ENCODE results near the gene GRPEL1. TPM values are rescaled to one million over a fixed set of nuclear protein-coding genes. Genes with fewer than 3 reads are reported as not detected.

The GRPEL1 gene
- total and polyA plus RNA-seq, 7 donors: 41.4 to 151 (median 58.3) TPM

DNA sequence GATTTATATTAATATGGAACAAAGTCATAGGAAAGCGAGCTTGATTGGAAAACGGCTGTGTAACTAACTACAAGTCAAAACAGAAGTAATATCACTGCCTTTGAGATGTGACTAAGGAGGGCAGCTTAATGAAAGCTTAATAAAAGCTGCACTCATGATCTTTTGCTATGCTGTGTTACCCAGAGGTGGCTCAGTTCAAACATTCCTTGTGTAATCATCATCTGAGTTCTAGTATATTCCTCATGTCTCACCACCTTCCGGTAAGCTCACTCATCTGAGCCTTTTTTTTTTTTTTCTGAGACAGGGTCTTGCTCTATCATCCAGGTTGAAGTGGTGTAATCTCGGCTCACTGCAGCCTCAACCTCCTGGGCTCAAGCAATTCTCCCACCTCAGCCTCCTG lies 5.0 kb downstream of the GRPEL1 start:
- DNase-seq: no peak
- Histone ChIP-seq H3K36me3 (ENCODE audit: insufficient read depth in 1 of 2, low read depth in 1 of 2) (peaks cover 15 to 71% of the 10 kb centered on the region in 2 donors), H3K4me1 (peaks cover 14% of the 10 kb centered on the region), H3K9me3 (no peaks in the 10 kb centered on the region), H3K4me3 (no peak overlapping the region), H3K27ac (no peak overlapping the region), H3K27me3 (ENCODE audit: insufficient read depth in 3 of 3, low read length in 2 of 3) (no peaks in the 10 kb centered on the region)
- TF ChIP-seq, protein P1, sequence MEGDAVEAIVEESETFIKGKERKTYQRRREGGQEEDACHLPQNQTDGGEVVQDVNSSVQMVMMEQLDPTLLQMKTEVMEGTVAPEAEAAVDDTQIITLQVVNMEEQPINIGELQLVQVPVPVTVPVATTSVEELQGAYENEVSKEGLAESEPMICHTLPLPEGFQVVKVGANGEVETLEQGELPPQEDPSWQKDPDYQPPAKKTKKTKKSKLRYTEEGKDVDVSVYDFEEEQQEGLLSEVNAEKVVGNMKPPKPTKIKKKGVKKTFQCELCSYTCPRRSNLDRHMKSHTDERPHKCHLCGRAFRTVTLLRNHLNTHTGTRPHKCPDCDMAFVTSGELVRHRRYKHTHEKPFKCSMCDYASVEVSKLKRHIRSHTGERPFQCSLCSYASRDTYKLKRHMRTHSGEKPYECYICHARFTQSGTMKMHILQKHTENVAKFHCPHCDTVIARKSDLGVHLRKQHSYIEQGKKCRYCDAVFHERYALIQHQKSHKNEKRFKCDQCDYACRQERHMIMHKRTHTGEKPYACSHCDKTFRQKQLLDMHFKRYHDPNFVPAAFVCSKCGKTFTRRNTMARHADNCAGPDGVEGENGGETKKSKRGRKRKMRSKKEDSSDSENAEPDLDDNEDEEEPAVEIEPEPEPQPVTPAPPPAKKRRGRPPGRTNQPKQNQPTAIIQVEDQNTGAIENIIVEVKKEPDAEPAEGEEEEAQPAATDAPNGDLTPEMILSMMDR (IDR thresholded peaks at IDR 0.05): no peak
- intact Hi-C loops (cut with DNase I): no loop called here
- 92 to 94% (median 92%) methylated on average over 4 of the region's 4 CpGs for WGBS, 3 donors
- no peak for ATAC-seq

DNA sequence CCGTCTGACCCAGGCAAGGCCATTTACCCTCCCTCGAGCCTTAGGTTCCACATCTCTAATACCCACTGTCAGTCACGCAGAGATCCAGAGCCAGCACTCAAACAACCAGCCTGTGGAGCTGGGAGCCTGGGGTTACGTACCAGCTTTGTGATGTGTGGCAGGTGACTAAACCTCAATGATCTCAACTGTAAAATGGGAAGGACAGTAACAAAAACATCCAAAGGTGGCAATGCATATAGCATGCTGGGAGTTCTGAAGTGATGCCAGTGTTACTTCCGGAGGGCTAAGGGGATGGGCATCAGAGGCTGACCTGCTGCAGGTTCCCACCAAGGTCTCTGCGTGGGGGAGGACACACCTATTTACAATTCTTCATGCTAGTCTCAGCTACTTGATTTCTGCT lies 6.0 kb downstream of the GRPEL1 start:
- Histone ChIP-seq H3K4me3 (no peak overlapping the region), H3K27ac (no peak overlapping the region), H3K4me1 (peaks cover 10% of the 10 kb centered on the region), H3K9me3 (no peaks in the 10 kb centered on the region), H3K36me3 (ENCODE audit: insufficient read depth in 1 of 2, low read depth in 1 of 2) (peaks cover 15 to 76% of the 10 kb centered on the region in 2 donors), H3K27me3 (ENCODE audit: insufficient read depth in 3 of 3, low read length in 2 of 3) (no peaks in the 10 kb centered on the region)
- DNase-seq (no peak), ATAC-seq (no peak)
- 88 to 93% (median 90%) methylated on average over 6 of the region's 6 CpGs for WGBS, 3 donors
- intact Hi-C loops (cut with DNase I): no loop called here
- TF ChIP-seq, protein P1 (IDR thresholded peaks at IDR 0.05): no peak

DNA sequence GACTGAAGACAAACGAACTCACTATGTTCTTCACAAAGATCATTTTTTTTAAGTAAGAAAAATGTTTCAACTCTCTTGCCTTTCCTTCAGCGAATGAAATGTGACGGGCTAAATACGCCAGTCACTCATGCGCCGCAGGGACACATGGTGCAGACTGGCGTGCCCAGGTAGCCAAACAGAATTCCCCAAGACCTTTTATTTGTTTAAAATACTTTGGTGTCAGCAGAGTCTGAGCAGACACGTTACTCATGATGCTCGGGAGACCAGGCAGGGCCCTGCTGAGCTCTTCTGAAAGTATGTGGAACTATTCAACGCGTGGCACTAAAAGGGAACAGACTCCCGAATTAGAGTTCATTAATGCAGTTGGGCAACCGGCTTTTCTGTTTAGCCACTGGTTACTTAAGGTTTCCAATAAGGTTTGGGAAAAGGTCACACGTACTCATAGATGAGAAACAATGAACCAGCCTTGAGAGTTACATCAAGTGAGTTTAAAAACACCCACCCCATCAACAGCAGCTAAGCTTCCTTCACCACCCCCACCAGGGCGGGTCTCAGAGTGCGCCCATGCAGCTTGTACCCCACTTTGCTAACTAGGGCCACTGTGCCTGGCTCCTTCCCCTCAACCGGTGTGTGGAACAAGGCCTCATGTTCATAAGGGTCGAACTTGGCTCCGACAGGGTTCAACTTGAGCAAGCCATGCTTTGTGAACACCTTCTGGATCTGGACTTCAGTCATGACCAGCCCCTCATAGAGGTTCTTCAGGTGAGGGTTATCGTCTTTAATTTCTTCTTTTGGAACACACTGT lies 7.3 kb downstream of the GRPEL1 start:
- Histone ChIP-seq H3K27me3 (ENCODE audit: insufficient read depth in 3 of 3, low read length in 2 of 3) (no peaks in the 10 kb centered on the region), H3K9me3 (no peaks in the 10 kb centered on the region), H3K4me3 (no peak overlapping the region), H3K36me3 (ENCODE audit: insufficient read depth in 1 of 2, low read depth in 1 of 2) (peaks cover 15 to 88% of the 10 kb centered on the region in 2 donors), H3K27ac (no peak overlapping the region), H3K4me1 (no peaks in the 10 kb centered on the region)
- TF ChIP-seq, protein P1 (IDR thresholded peaks at IDR 0.05): no peak
- 88 to 92% (median 90%) methylated on average over 20 of the region's 20 CpGs for WGBS, 3 donors
- ATAC-seq (no peak), DNase-seq (no peak)
- intact Hi-C loops (cut with DNase I): no loop called here

DNA sequence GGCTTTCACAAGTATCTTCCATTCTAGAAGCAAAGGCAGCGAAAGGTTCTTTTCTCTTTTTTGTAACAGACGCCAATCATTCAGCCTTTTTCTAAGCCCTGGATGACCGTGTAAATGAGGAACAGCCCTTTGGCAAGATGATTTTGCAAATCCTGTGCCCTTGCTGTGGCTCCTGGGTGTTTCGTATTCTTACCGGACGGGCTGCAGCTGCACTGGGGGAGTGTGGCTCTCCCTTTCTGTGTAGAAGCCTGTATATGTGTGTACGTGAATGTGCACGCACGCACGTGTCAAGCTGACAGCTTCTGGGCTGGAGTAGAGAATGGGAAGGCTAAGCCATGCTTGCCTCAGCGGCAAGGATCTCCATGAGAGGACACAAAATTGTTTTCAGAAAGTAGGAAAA lies 8.2 kb downstream of the GRPEL1 start:
- 75 to 89% (median 77%) methylated on average over 11 of the region's 11 CpGs for WGBS, 3 donors
- peaks cover 18 to 89% of the 10 kb centered on the region in 2 donors for H3K36me3 ChIP-seq (ENCODE audit: insufficient read depth in 1 of 2, low read depth in 1 of 2)
- H3K27ac ChIP-seq: no peak overlapping the region
- TF ChIP-seq, protein P1 (IDR thresholded peaks at IDR 0.05): no peak
- H3K27me3 ChIP-seq (ENCODE audit: insufficient read depth in 3 of 3, low read length in 2 of 3): no peaks in the 10 kb centered on the region
- no peaks in the 10 kb centered on the region for H3K9me3 ChIP-seq
- intact Hi-C loops (cut with DNase I): no loop called here
- DNase-seq: no peak
- H3K4me3 ChIP-seq: no peak overlapping the region
- H3K4me1 ChIP-seq: no peaks in the 10 kb centered on the region
- ATAC-seq: peak in 1 of 4 donors; percentile 23
